ENCODE data around the gene SNAPC4.

SNAPC4 gene

DNA sequence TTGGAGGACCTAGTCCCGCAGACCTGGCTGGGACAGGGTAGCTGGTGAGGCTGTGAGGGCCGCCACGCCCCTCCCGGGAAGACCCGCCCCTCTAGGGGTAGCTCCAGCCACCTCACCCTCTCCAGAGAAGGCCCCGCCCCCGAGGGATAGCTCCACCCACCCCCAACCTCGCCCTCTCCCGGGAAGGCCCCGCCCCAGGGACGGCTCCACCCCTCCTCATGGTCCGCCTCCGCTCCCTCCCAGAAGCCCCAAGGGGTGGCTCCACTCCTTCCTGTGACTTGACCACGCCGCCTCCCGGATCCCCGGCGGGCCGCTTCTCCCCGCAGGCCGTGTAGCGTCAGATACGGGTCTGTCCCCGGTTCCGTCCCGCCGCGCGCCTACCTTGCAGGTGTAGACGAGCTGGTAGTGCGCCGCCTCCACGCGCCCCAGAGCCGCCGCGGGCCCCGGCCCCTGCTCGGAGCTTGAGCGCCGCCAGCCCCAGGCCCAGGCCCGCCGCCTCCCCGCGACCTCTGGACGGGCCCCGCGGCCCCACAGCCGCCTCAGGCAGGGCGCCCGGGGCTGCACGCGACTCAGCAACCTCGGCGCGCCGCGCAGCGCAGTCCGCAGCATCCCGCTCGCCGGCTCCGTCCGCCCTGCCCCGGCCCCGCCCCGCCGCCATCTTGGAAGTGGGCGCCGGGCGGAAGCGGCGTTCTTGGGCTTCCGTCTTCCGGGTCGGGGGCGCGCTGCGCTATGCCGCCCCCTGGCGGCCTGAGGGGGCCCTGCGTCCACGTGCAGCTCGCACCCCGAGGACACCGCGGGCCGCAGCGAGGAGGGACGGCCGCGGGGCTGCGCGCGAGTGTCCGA lies 36.6 kb downstream of the SNAPC4 start, which contains the start of gene DNLZ:
Gene DNLZ, minus strand, starts transcription at position 639 of the 843 bp plus-strand sequence. Its CDS starts 30 bp downstream, at position 609.
- DNase-seq = peak; percentile 94 to 98

DNA sequence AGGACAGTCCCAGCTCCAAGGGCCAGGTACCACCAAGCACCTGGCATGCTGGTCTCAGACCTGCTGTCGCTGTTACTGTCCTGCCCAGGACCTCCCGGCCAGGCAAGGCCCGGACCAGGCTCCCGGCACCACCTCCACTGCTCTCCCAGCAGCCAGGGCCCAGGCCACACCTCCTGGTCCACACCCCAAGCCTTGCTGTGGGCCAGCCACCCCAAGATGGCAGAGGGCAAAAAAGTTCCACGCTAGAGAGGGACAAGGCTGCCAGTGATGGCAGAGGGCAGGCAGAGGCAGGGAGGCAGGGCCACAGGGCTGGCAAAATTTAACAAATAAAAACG lies 37.6 kb downstream of the SNAPC4 start:
- TF ChIP-seq GATA1 (IDR thresholded peaks at IDR 0.05; ENCODE audit: low read depth, low read length) (no peak), POLR2A (IDR thresholded peaks at IDR 0.05; ENCODE audit: low read length) (no peak)
- peak in 1 of 2 experiments; percentile 44 for DNase-seq

More for the DNA sequence above, 36.6 kb downstream of the SNAPC4 start, which contains the start of gene DNLZ:
- TF ChIP-seq GATA1 (IDR thresholded peaks at IDR 0.05; ENCODE audit: low read depth, low read length) = no peak
- peak; percentile 76 for TF ChIP-seq POLR2A (IDR thresholded peaks at IDR 0.05; ENCODE audit: low read length)

DNA sequence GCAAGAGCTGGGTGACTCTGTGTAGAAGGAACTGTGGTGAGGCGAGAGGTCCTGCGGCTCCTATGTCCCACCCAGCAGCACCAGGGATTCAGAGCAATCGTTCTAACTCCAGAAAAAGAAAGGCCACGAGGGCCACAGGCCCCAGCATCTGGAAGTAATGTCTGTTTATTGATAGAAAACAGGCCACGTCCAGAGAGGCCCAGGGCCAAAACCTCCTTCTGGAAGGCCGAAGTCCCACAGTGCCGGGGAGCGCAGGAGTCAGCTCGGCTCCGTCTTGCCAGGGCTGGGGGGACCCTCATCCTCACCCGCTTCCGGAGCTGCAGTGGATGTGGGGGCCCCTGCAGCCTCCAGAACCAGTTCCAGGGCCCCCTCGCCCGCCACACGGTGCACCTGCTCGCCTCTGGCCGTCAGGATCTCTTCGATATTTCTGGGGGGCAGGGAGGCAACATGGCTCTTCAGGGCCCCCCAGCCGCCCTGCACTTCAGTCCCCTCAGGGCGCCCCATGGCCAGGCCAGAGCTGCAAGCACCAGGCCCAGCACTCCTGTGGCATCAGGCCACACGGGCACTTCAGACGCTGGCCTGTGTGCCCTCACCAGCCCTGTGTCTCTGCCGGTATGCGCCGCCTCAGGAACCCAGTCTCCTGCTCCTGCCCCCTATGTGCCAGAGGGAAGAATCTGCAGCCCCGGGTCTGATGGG lies 38.1 kb downstream of the SNAPC4 start:
- no peak for TF ChIP-seq GATA1 (IDR thresholded peaks at IDR 0.05; ENCODE audit: low read depth, low read length)
- TF ChIP-seq POLR2A (IDR thresholded peaks at IDR 0.05; ENCODE audit: low read length) = no peak
- DNase-seq = no peak

DNA sequence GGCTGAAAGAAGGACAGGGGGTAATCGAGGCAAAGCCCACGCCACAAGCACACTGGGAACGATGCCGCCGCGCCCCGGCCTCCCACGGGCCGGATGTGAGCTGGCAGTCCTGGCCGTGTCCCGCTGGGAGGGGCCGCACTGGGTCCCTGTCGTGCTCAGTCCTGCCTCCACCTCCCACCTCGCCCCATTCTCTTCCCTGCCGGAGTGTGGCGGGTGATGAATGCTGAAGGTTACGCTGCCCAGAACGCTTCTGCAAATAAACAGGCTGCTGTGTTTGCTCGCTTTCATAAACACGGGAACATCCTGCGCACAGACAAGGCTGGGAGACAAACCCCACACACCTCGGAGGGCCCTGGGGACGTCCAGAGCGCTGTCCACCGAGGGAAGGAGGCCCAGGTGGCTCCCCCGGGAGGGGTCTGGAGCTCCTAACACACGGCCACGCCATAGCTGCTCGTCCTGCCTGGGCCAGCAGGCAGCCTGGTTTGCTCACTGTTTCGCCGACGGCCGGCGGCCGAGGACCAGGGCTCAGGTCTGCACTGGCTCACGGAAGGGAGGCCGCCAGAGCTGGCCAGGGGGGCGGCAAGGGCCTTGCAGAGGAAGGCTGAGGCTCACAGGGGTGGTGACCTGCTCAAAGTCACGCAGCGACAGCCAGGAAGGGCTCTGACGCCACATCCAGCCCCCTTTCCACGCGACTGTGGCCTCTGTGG lies 38.8 kb downstream of the SNAPC4 start:
- no peak for DNase-seq
- no peak for TF ChIP-seq POLR2A (IDR thresholded peaks at IDR 0.05; ENCODE audit: low read length)
- no peak for TF ChIP-seq GATA1 (IDR thresholded peaks at IDR 0.05; ENCODE audit: low read depth, low read length)

DNA sequence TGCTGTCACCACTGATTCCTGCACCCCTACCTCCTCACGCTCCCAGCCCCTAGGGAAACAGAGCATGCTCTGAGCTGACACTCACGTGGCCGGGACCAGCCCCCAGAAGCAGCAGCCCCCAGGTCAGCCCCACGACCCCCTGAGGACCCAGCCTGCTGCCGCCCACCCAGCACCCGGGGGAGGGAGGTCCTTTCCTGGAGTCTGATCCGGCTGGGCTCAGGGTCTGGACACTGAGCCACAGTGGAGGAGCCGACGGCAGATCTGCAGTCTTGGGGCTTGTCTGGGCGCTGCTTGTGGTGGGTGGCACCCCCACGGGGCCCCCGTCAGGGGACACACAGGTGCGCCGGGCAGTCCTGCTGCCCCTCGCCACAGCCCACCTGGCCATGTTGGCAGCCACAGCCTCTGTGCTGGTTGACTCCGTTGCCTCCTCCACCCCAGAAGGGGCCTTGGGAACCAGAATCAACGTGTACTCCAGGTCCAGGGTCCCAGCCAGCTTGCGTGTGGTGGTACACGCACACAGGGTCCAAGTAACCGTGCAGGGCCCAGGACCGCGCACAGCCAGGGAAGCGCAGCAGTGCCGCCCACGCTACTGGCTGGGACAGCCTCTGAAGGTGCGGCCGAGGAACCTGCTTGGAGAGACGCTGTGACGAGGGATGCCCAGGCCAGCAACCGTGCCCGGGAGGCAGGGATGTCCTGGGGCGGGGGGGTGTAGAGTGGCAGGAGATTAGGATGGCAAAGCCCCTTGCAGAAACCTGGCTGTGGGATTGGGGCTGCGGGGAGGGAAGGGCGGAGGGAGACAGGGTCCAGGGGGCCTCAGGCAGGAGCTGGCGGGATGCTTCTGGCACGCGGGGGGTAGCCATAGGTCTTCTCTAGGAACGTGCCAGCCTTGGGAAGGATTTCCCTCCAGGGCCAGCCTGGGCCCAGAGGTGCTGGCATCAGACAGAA lies 39.9 kb downstream of the SNAPC4 start:
- no peak for TF ChIP-seq GATA1 (IDR thresholded peaks at IDR 0.05; ENCODE audit: low read depth, low read length)
- TF ChIP-seq POLR2A (IDR thresholded peaks at IDR 0.05; ENCODE audit: low read length) = no peak

DNA sequence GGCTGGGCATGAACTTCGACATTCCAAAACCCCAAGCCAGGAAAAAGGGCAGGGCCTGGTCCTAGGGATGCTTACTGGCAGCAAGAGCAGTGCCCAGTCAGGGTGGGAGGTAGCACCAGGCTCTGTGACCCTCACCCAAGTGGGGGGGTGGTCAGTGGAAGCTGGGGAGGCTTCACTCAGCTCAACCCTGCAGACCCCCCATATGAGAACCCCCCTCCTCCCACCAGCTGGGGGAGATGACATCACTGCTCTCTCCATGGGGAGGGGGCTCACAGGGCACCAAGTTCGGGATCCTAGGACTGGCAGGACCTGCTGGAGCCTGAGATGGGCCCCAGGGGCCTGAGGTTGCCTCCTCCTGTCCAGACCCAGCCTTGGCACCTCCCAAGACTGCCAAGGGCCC lies 41.1 kb downstream of the SNAPC4 start:
- no peak for DNase-seq

More for the DNA sequence above, 39.9 kb downstream of the SNAPC4 start:
- DNase-seq = no peak

GRCh38 chr9:136358016-136358415 lies 42.0 kb downstream of the SNAPC4 start:
- DNase-seq = no peak
- TF ChIP-seq GATA1 (IDR thresholded peaks at IDR 0.05; ENCODE audit: low read depth, low read length) (no peak), POLR2A (IDR thresholded peaks at IDR 0.05; ENCODE audit: low read length) (no peak)

More for the DNA sequence above, 41.1 kb downstream of the SNAPC4 start:
- TF ChIP-seq POLR2A (IDR thresholded peaks at IDR 0.05; ENCODE audit: low read length) (no peak), GATA1 (IDR thresholded peaks at IDR 0.05; ENCODE audit: low read depth, low read length) (no peak)

DNA sequence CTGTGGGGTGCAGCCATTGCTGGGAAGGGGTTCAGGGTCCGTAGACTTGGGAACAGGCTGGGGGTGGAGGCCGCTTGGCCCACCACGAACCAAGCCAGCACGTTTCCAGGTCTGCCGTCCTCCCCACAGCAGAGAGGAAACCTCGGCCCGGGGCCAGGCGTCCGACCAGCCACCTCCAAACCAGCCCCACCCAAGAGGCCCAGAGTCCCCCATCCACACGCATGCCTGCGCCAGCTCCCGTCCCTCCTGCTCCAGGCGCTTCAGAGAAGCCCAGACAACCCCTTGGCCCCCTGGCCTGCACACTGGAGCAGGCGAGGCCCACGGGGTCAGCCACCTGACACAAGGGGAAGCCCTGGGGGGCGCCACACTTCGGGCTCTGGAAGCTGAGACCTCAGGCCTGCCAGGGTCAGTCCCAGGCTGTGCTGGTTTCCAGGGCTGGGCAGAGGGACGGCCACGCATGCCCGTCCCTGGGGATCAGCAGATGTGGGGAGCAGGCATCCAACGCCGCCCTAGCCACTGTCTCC lies 42.7 kb downstream of the SNAPC4 start:
- TF ChIP-seq GATA1 (IDR thresholded peaks at IDR 0.05; ENCODE audit: low read depth, low read length) (no peak), POLR2A (IDR thresholded peaks at IDR 0.05; ENCODE audit: low read length) (no peak)
- no peak for DNase-seq

GRCh38 chr9:136355616-136356557 lies 44.1 kb downstream of the SNAPC4 start:
- no peak for TF ChIP-seq POLR2A (IDR thresholded peaks at IDR 0.05; ENCODE audit: low read length)
- TF ChIP-seq GATA1 (IDR thresholded peaks at IDR 0.05; ENCODE audit: low read depth, low read length) = no peak
- no peak for DNase-seq

DNA sequence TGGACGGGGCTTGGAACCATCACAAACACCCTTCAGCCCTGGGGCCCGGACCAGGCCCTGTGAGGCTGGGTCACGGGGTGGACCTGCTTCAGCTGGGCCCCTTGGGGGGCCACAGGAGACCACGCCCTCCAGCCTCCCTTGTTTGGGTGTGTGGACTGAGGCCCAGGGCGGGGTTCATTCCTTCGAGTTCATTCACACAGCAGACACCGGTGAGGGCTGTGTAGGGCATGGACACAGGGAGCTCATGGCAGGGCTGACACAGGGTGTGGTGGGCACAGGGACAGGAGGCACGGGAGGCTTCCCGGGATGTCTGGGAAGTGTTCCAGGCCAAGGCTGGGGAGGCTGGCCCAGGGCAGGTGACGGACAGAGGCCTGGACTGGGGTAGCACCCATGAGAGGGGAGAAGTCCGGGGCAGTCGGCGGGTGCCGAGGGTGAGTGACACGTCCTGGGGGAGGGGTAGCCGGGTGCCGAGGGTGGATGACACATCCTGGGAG lies 45.3 kb downstream of the SNAPC4 start:
- TF ChIP-seq POLR2A (IDR thresholded peaks at IDR 0.05; ENCODE audit: low read length) (no peak), GATA1 (IDR thresholded peaks at IDR 0.05; ENCODE audit: low read depth, low read length) (no peak)
- DNase-seq = peak; percentile 52 to 57

- no peak for DNase-seq
- TF ChIP-seq POLR2A (IDR thresholded peaks at IDR 0.05; ENCODE audit: low read length) (no peak), GATA1 (IDR thresholded peaks at IDR 0.05; ENCODE audit: low read depth, low read length) (no peak)
Measured at GRCh38 chr9:136353757-136354488, 46.0 kb downstream of the SNAPC4 start.

Measured in erythroblast (primary cell).